ENCODE results near the gene FREM1. TPM values are rescaled to one million over a fixed set of nuclear protein-coding genes. Genes with fewer than 3 reads are reported as not detected.

The FREM1 gene
- total and polyA plus RNA-seq, 2 of the 13 experiments (the other 11 are each of a cell fraction or from before 2014, with no cell fraction given), result 64.3 to 202 TPM

DNA sequence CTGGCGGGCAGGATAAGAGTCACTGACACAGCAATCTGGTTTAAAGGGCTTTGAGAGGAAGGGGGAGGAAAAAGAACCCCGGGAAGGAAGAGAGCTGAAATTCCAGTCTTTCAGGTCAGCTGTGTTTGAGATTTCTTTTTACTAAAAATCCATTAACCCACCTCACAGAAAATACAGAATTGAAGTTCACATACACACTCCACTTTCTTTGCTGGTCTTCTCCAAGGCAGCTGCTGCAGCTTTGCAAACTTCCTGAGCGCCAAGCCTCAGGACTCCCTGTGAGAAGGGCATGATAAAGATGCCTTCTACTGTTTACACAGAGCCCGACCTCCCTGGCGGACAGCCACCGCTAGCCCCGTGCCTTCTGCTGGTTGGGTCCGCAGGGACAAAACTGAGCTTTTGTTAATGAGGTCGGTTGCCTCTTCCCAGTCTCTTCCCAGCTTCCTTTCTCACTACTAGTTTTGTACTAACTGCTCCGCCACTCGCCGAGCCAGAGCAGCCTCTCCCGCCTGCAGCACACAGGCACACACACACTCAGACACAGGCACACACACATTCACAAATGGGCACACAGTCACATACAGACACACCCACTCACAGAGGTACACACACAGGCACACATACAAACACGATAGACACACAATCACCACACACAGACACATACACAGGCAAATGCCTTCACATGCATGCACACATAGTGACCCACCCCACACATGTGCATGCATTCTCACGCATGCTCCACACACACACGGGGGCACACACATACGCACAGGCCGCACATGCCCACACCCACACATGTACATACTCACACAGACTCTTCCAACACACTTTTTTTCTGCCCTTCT is at the start of gene FREM1 (continued):
- TF ChIP-seq, protein P1, sequence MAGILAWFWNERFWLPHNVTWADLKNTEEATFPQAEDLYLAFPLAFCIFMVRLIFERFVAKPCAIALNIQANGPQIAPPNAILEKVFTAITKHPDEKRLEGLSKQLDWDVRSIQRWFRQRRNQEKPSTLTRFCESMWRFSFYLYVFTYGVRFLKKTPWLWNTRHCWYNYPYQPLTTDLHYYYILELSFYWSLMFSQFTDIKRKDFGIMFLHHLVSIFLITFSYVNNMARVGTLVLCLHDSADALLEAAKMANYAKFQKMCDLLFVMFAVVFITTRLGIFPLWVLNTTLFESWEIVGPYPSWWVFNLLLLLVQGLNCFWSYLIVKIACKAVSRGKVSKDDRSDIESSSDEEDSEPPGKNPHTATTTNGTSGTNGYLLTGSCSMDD (CRISPR knock-in tag; IDR thresholded peaks at IDR 0.05), result no peak
- TF ChIP-seq LCORL (IDR thresholded peaks at IDR 0.05), result no peak
- 0 out of 2 replicates have a peak, but pooled peaks have one; percentile 40 for TF ChIP-seq LCORL (CRISPR knock-in tag; IDR thresholded peaks at IDR 0.05)
- TF ChIP-seq, protein P2, sequence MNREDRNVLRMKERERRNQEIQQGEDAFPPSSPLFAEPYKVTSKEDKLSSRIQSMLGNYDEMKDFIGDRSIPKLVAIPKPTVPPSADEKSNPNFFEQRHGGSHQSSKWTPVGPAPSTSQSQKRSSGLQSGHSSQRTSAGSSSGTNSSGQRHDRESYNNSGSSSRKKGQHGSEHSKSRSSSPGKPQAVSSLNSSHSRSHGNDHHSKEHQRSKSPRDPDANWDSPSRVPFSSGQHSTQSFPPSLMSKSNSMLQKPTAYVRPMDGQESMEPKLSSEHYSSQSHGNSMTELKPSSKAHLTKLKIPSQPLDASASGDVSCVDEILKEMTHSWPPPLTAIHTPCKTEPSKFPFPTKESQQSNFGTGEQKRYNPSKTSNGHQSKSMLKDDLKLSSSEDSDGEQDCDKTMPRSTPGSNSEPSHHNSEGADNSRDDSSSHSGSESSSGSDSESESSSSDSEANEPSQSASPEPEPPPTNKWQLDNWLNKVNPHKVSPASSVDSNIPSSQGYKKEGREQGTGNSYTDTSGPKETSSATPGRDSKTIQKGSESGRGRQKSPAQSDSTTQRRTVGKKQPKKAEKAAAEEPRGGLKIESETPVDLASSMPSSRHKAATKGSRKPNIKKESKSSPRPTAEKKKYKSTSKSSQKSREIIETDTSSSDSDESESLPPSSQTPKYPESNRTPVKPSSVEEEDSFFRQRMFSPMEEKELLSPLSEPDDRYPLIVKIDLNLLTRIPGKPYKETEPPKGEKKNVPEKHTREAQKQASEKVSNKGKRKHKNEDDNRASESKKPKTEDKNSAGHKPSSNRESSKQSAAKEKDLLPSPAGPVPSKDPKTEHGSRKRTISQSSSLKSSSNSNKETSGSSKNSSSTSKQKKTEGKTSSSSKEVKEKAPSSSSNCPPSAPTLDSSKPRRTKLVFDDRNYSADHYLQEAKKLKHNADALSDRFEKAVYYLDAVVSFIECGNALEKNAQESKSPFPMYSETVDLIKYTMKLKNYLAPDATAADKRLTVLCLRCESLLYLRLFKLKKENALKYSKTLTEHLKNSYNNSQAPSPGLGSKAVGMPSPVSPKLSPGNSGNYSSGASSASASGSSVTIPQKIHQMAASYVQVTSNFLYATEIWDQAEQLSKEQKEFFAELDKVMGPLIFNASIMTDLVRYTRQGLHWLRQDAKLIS (CRISPR knock-in tag; IDR thresholded peaks at IDR 0.05), result no peak
- 0 out of 2 replicates have a peak, but pooled peaks have one; percentile 47 for TF ChIP-seq MTA1 (CRISPR knock-in tag; IDR thresholded peaks at IDR 0.05; ENCODE audit: borderline replicate concordance)
- TF ChIP-seq ZMYM4 (CRISPR knock-in tag; IDR thresholded peaks at IDR 0.05), result peak; percentile 67
- TF ChIP-seq HOXA7 (CRISPR knock-in tag; IDR thresholded peaks at IDR 0.05), result no peak
- TF ChIP-seq ZNF317 (CRISPR knock-in tag; IDR thresholded peaks at IDR 0.05), result peak; percentile 64
- TF ChIP-seq ZNF292 (CRISPR knock-in tag; IDR thresholded peaks at IDR 0.05; ENCODE audit: borderline replicate concordance, low read depth), result peak; percentile 88; the same call in 1 of the 2 replicates
- TF ChIP-seq EP300 (IDR thresholded peaks at IDR 0.05; ENCODE audit: low read depth in 2 of 2, low read length in 2 of 2), result peak in 1 of 2 experiments; percentile 18; a peak in 1 of 4 replicates
- no peak for TF ChIP-seq EP300 (CRISPR knock-in tag; IDR thresholded peaks at IDR 0.05; ENCODE audit: borderline replicate concordance)
- peak; percentile 49; the same call in 1 of the 2 replicates for TF ChIP-seq TAF1 (CRISPR knock-in tag; IDR thresholded peaks at IDR 0.05)
- peak; percentile 42; the same call in 1 of the 2 replicates for TF ChIP-seq MAX (IDR thresholded peaks at IDR 0.05)
- TF ChIP-seq CTCF (CRISPR knock-in tag; IDR thresholded peaks at IDR 0.05), result 0 out of 2 replicates have a peak, but pooled peaks have one; percentile 23
- peak; percentile 25; the same call in 1 of the 2 replicates for TF ChIP-seq KLF12 (CRISPR knock-in tag; IDR thresholded peaks at IDR 0.05; ENCODE audit: borderline replicate concordance)
- TF ChIP-seq FOXA3 (CRISPR knock-in tag; IDR thresholded peaks at IDR 0.05), result peak; percentile 75
- no peak for TF ChIP-seq RELA (CRISPR knock-in tag; IDR thresholded peaks at IDR 0.05)
- 0 out of 2 replicates have a peak, but pooled peaks have one; percentile 26 for TF ChIP-seq HOXA9 (CRISPR knock-in tag; IDR thresholded peaks at IDR 0.05; ENCODE audit: borderline replicate concordance)
- TF ChIP-seq RXRB (CRISPR knock-in tag; IDR thresholded peaks at IDR 0.05; ENCODE audit: borderline replicate concordance), result 0 out of 2 replicates have a peak, but pooled peaks have one; percentile 30
